Lower leg skin (tissue), 4 donors: ENCODE measurements around the gene CIAPIN1. TPM values are rescaled to one million over a fixed set of nuclear protein-coding genes. Genes with fewer than 3 reads are reported as not detected.

ENCODE experiments used
- DNase-seq, 2 donors: peaks; one replicate each; pipeline ENCODE4 v3.0.0-alpha.2; 2019; ENCODE audit warnings: low spot score in 2 of 2
- H3K4me3 ChIP-seq: fragments of 200-600 bp; sonication (generic); 2 replicates; pipeline ENCODE4 v1.5.1; 2017; ENCODE audit warnings: mild to moderate bottlenecking, low read depth; ENCODE audit not compliant: poor library complexity, severe bottlenecking
- POLR2A ChIP-seq, 2 donors: fragments of 450-650 bp; IDR thresholded peaks; one replicate each; pipeline ENCODE4 v1.6.1; 2016 to 2017; ENCODE audit warnings: antibody characterized with exemption in 2 of 2, mild to moderate bottlenecking in 1 of 2, moderate library complexity in 1 of 2
- WGBS, 2 donors: methylation state at CpG; one replicate each; pipeline ENCODE4 v1.1.5; 2018; 5-methylcytosine and 5-hydroxymethylcytosine counted together
- intact Hi-C: fragments of 100-400 bp; cut with DNase I; formaldehyde crosslinking; loops from one replicate; pipeline ENCODE4 v1.15.0; 2023; ENCODE audit warnings: low total_unique reads
- total RNA-seq, 4 donors: library from RNA; depleted of rRNA; stranded (reverse); fragments of >200 nt; gene quantifications; one replicate each; pipeline ENCODE4 v1.1.0, GENCODE V29; 2016
- TF ChIP-seq, protein P1 (sequence below), 3 donors: fragments of 450-650 bp; IDR thresholded peaks; one replicate each; pipeline ENCODE4 v1.5.1; 2016; ENCODE audit warnings: antibody characterized with exemption in 3 of 3, mild to moderate bottlenecking in 3 of 3, moderate library complexity in 2 of 3

The CIAPIN1 gene
- total RNA-seq, 4 donors from 2014 or later, result 20.9 to 40.8 (median 30.7) TPM

DNA sequence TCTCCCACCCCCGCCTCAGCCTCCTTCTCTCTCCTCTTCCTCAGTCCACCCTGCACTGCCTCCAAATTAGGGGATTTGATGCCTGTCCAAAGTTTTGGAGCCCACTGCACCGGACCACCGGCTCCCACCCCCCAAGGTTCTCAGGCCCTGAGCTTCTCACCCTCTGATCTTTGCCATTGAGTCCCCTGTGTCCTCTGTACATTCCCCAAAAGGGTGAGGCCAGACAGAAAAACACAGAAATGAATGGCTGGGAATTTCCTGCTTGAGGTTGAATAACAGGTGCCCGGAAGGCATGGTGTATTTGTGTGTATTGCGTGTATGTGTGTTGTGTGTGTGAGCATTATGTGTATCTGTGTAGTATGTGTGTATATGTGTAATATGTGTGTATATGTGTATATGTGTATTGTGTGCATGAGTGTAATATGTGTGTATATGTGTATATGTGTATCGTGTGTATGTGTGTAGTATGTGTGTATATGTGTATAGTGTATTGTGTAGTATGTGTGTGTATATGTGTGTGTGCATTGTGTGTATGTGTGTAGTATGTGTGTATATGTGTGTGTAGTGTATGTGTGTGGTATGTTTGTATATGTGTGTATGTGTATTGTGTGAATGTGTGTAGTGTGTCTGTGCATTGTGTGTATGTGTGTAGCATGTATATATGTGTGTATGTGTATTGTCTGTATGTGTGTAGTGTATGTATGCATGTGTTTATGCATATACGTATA lies 58.7 kb downstream of the CIAPIN1 start:
- WGBS, 2 donors, result 56 to 58% methylated on average over 7 of the region's 7 CpGs
- H3K4me3 ChIP-seq, result no peak overlapping the region
- intact Hi-C loops, result no loop called here
- DNase-seq, result no peak
- no peak for TF ChIP-seq POLR2A (IDR thresholded peaks at IDR 0.05)
- TF ChIP-seq, protein P1, sequence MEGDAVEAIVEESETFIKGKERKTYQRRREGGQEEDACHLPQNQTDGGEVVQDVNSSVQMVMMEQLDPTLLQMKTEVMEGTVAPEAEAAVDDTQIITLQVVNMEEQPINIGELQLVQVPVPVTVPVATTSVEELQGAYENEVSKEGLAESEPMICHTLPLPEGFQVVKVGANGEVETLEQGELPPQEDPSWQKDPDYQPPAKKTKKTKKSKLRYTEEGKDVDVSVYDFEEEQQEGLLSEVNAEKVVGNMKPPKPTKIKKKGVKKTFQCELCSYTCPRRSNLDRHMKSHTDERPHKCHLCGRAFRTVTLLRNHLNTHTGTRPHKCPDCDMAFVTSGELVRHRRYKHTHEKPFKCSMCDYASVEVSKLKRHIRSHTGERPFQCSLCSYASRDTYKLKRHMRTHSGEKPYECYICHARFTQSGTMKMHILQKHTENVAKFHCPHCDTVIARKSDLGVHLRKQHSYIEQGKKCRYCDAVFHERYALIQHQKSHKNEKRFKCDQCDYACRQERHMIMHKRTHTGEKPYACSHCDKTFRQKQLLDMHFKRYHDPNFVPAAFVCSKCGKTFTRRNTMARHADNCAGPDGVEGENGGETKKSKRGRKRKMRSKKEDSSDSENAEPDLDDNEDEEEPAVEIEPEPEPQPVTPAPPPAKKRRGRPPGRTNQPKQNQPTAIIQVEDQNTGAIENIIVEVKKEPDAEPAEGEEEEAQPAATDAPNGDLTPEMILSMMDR (IDR thresholded peaks at IDR 0.05), result no peak

- WGBS, 2 donors, result 68 to 79% methylated on average over 3 of the region's 3 CpGs
- intact Hi-C loops, result no loop called here
- no peak overlapping the region for H3K4me3 ChIP-seq
- no peak for TF ChIP-seq POLR2A (IDR thresholded peaks at IDR 0.05)
- TF ChIP-seq, protein P1 (IDR thresholded peaks at IDR 0.05), result no peak
- DNase-seq, result no peak
These were observed 59.4 kb downstream of the CIAPIN1 start for GRCh38 chr16:57387598-57388354.

- intact Hi-C loops, result no loop called here
- no peak for DNase-seq
- H3K4me3 ChIP-seq, result no peak overlapping the region
- WGBS, 2 donors, result 79 to 94% methylated on average over 5 of the region's 5 CpGs
- TF ChIP-seq, protein P1 (IDR thresholded peaks at IDR 0.05), result no peak
- no peak for TF ChIP-seq POLR2A (IDR thresholded peaks at IDR 0.05)
These were observed 60.7 kb downstream of the CIAPIN1 start for GRCh38 chr16:57386381-57386951.

- 75 to 89% methylated on average over 4 to 5 of the region's 5 CpGs for WGBS, 2 donors
- DNase-seq, result no peak
- no peak for TF ChIP-seq POLR2A (IDR thresholded peaks at IDR 0.05)
- TF ChIP-seq, protein P1 (IDR thresholded peaks at IDR 0.05), result no peak
- intact Hi-C loops, result no loop called here
- no peak overlapping the region for H3K4me3 ChIP-seq
These were observed 62.1 kb downstream of the CIAPIN1 start for GRCh38 chr16:57385083-57385482.

GRCh38 chr16:57384248-57385070 lies 62.7 kb downstream of the CIAPIN1 start:
- H3K4me3 ChIP-seq, result no peak overlapping the region
- DNase-seq, result no peak
- no peak for TF ChIP-seq POLR2A (IDR thresholded peaks at IDR 0.05)
- TF ChIP-seq, protein P1 (IDR thresholded peaks at IDR 0.05), result no peak
- intact Hi-C loops, result no loop called here
- 46 to 52% methylated on average over 9 to 11 of the region's 11 CpGs for WGBS, 2 donors
